K562 treated with DMSO at 1 percent for 4 hours (cell line): ENCODE measurements around the gene LCORL. TPM values are rescaled to one million over a fixed set of nuclear protein-coding genes. Genes with fewer than 3 reads are reported as not detected.

ENCODE experiments used
- total RNA-seq: library from RNA; unstranded; fragments of 300-600 nt; gene quantifications from 2 replicates; pipeline ENCODE4 v1.2.3, GENCODE V29; 2022; ENCODE audit not compliant: insufficient read depth

Gene LCORL
- 5.3 and 6.5 TPM in 2 replicates for total RNA-seq

DNA sequence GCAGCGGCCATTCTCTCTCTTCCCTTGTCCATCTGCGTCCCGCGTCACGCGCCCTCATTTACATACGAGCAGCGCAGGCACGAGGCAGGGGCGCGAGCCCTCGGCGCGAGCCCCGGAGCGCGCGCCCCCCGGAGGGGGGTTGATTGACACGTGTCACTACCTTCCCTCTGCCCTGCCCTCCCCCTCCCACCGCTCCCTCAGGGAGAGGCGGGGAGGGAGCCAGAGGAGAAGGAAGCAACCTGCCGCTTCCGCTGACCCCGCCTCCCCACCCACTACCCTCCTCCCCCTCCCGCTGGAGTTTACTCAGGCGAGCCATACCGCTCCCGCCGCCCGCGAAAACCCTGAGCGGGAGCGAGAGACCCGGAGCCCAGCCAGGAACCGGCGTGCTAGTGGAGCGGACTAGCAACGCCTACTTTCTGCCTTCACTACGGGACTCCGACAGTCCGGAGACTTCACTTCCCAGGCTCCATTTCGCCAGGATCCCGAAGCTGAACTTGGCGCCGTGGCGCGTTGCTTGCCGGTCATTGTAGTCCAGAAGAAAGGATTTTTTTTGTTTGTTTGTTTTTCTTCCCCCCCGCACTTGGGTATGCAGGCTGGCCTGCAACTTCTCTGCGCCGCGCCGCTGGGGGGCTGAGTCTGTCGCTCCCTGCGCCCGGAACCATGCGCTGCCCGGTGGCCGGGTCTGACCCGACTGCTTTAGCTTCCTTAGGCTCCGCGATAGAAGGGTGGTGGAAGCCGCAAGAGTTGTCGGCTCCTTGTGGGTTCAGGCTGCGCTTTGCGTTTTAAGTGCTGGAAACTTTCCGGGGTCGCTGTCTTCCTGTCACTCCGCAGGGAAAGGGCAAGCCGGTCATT, at the start of gene LCORL:
TSS of gene LCORL (minus strand) at position 36 of the 852 bp plus-strand sequence. CDS start at position 32, 4 bp downstream.

DNA sequence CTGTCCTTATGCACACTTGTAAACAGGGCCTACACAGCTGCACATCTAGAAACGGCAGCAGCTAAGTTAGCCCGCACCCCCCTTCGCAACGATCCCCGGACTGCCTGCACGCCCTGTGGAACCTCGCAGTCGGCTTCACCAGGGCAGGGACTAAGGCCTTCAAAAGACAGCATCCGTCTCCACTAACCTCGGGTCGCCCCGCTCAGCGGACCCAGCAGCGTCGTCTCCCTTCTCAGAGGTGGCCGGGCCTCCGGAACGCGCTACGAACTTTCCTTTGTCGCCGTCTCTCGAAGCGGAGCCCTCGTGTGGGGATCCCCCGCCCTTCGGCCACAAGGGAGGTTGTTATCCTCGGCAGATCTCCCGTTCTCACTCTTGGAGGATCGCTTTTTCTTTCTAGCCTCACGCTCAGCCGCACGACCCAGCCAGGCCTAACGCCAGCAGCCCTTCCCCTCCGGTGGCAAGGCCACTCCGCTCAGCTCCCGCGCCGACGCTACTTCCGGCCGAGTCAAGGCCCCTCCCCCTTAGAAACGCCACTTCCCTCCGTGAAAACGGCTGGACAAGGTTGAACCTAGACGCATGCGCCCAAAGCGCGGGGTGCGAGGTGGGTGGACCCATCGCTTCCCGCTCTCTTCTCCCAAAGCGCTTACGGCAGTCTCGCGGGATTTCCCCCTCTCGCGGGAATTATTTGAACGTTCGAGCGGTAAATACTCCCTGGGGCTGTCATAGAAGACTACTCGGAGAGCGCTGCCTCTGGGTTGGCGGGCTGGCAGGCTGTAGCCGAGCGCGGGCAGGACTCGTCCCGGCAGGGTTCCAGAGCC, 211.1 kb downstream of the LCORL start, which contains the start of the genes DCAF16 and NCAPG:
TSS of gene DCAF16 (minus strand) at position 498 of the 818 bp plus-strand sequence. CDS start 6,616 bp downstream, outside the sequence.
TSS of gene NCAPG (plus strand) at position 720 of the 818 bp plus-strand sequence. CDS start 99 bp downstream, outside the sequence.

Other genes with a start within 250 kb of the LCORL start
- 0.08 TPM in 1 of 2 replicates, not detected in the other for gene FAM184B, start 240.1 kb downstream of the LCORL start, total RNA-seq
- gene DCAF16, start 211.0 kb downstream of the LCORL start, total RNA-seq = 22.6 and 36.1 TPM in 2 replicates
- 28.8 and 35.0 TPM in 2 replicates for gene NCAPG, start 210.8 kb downstream of the LCORL start, total RNA-seq